Measurements from ENCODE around the gene GUCY2D.
A peak's percentile ranks its signal among the peaks of the same experiment; 100 is the strongest.

Gene GUCY2D

DNA sequence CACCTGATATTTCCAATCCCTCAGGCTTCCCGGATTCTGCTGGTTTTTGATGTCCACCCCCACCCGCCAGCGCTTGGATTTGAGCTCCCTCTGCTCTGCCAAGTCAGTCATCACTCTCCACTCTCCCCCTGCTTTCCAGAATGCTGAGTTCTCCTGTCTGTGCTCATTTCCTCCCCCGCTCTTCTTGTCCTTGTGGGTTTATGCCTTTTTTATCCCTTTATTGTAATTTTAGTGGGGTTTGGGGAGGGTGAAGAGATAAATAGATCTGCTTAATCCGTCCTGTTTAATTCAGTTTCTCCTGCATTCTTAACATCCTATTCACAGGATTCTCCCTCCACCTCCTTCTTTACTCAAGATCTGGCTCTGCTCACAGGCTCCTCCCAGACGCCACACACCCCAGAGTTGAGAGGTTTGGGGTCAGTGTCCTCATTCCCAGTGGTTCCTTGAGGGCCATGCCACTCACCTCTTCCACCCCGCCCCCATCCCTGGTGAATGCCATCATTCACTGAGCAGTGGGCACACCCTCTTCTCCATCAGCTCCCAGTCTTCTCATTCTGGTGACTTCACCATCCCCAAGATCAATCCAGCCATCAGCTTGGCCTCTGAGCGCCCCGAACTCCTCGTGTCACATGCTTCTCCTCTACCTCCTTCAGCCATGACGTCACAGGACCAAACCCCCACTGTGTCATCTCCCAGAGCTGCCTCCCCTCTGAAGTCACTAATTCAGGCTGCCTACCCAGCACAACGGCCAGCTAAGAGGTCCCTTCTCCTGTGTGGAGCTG lies 15.1 kb upstream of the GUCY2D start:
- no peak overlapping the region for H3K27ac ChIP-seq
- H3K9ac ChIP-seq (ENCODE audit: insufficient read length), result no peak overlapping the region
- DNase-seq (ENCODE audit: low read depth, low spot score), result no peak
- no peaks in the 10 kb centered on the region for H3K36me3 ChIP-seq (ENCODE audit: insufficient read depth, low read length)
- TF ChIP-seq POLR2AphosphoS5 (IDR thresholded peaks at IDR 0.05; ENCODE audit: borderline replicate concordance, low read depth, low read length), result no peak
- no peak for TF ChIP-seq EZH2 (IDR thresholded peaks at IDR 0.05)
- TF ChIP-seq FOXP2 (optimal IDR thresholded peaks at IDR 0.05; ENCODE audit: control extremely low read depth, extremely low read length, insufficient read depth), result no peak
- no peak overlapping the region for H3K4me3 ChIP-seq
- no peaks in the 10 kb centered on the region for H3K9me3 ChIP-seq (ENCODE audit: low read depth, low read length)

DNA sequence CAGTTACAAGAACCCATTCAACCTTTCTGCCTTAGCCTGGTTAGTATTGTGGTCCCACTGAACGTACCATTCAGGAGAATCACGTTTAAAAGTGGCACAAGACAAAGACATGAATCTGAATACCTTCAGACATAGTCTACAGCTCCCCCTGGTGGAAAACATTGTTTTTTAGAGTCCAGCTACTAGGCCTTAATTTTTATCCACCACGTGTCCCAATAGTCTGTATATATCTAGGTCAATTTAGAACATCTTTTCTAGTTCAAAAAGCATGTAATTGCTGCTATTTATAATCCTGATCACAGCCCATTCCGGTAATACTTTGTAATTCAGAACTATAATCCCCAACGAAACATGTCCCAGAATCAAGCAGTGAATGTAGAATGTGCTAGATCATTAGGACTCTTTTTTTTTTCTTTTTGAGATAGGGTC lies 13.7 kb upstream of the GUCY2D start:
- H3K9ac ChIP-seq (ENCODE audit: insufficient read length), result peak overlapping the region; percentile 45
- peak; percentile 64 for DNase-seq (ENCODE audit: low read depth, low spot score)
- H3K9me3 ChIP-seq (ENCODE audit: low read depth, low read length), result no peaks in the 10 kb centered on the region
- TF ChIP-seq POLR2AphosphoS5 (IDR thresholded peaks at IDR 0.05; ENCODE audit: borderline replicate concordance, low read depth, low read length), result no peak
- no peak for TF ChIP-seq EZH2 (IDR thresholded peaks at IDR 0.05)
- peak overlapping the region; percentile 74 for H3K27ac ChIP-seq
- H3K4me3 ChIP-seq, result no peak overlapping the region
- no peaks in the 10 kb centered on the region for H3K36me3 ChIP-seq (ENCODE audit: insufficient read depth, low read length)

DNA sequence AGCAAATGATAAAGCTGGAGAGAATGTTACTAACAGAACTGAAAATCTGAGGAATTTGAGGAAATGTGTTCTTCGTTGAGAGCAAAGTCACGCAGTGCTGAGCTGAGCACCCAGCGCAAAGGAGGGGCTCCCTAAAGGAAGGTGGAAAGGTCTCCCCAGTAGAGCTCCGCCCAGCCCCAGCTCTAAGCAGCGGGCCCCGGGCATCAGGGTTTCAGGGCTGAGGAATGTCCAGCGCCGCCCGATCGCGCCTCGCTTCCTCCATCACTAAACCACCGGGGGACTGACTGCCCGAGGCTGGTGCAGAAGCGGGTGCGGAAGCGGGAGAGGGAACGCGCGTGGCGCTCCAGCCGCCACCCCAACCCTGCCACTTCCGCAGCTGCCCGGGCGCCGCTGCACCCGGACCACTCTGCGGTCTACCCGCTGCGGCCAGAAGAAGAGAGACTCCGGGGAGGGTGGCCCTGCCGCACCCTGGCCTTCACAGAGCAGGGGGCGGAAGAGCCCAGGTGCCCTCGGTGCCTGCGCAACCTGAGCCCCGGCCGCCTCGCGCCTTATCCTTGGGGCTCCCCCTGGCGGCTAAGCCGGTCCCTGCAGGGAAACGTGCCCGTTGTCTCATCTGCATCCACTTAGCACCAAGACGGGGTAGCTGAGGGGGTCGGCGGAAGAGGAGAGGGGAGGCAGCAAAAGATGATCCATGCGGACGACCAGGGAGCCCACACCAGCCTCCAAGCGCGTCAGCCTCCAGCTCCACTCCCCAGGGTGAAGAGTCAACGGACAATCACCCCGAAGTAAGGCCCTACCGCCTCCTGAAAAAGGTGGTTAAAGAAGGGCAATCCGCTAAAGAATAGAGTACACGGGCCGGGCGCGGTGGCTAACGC lies 12.4 kb upstream of the GUCY2D start:
- Histone ChIP-seq H3K9me3 (ENCODE audit: low read depth, low read length) (no peaks in the 10 kb centered on the region), H3K36me3 (ENCODE audit: insufficient read depth, low read length) (no peaks in the 10 kb centered on the region), H3K9ac (ENCODE audit: insufficient read length) (peak overlapping the region; percentile 69), H3K27ac (no peak overlapping the region), H3K4me3 (peak overlapping the region; percentile 89)
- no peak for DNase-seq (ENCODE audit: low read depth, low spot score)
- TF ChIP-seq POLR2AphosphoS5 (IDR thresholded peaks at IDR 0.05; ENCODE audit: borderline replicate concordance, low read depth, low read length), result no peak
- no peak for TF ChIP-seq FOXP2 (optimal IDR thresholded peaks at IDR 0.05; ENCODE audit: control extremely low read depth, extremely low read length, insufficient read depth)
- TF ChIP-seq EZH2 (IDR thresholded peaks at IDR 0.05), result no peak

DNA sequence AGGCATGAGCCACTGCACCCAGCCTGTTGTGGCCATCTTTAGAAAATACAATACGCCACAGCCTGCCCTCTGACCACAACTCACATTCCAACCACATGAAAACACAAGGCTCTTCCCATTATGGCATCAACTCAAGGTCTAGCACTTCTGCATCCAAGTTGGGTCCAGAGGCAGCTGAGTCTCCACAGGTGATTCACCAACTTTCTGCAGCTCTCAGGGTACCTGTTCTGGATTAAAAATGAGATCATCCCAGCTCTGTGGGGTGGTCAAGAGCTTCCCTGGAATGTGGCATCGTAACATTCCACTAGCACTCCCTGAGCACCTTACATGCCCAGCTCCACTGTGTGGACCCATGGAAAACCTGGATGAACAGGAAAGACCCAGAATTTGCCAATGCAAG lies 9.9 kb upstream of the GUCY2D start:
- no peak for DNase-seq (ENCODE audit: low read depth, low spot score)
- H3K4me3 ChIP-seq, result no peak overlapping the region
- H3K27ac ChIP-seq, result no peak overlapping the region
- no peak overlapping the region for H3K9ac ChIP-seq (ENCODE audit: insufficient read length)
- no peaks in the 10 kb centered on the region for H3K36me3 ChIP-seq (ENCODE audit: insufficient read depth, low read length)
- no peaks in the 10 kb centered on the region for H3K9me3 ChIP-seq (ENCODE audit: low read depth, low read length)
- TF ChIP-seq EZH2 (IDR thresholded peaks at IDR 0.05) (no peak), FOXP2 (optimal IDR thresholded peaks at IDR 0.05; ENCODE audit: control extremely low read depth, extremely low read length, insufficient read depth) (no peak), POLR2AphosphoS5 (IDR thresholded peaks at IDR 0.05; ENCODE audit: borderline replicate concordance, low read depth, low read length) (no peak)

DNA sequence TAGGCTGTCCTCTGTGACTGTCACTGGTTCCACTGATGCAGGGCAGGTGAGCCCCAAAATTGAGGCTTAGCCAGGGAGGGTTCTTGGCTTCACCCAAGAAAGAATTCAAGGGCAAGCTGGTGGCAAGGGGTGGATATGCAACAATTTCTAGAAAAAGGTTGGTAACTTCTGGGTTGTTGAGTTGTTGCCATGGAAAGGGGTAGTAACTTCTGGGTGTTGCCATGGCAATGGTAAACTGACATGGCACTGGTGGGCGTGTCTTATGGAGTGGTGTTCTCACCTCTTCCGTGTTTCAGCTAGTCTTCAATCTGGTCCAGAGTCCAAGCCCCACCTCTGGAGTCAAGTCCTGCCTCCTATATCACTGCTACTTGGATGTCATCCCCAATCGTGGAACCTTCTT lies 9.5 kb upstream of the GUCY2D start:
- Histone ChIP-seq H3K9ac (ENCODE audit: insufficient read length) (no peak overlapping the region), H3K4me3 (no peak overlapping the region), H3K27ac (no peak overlapping the region), H3K9me3 (ENCODE audit: low read depth, low read length) (no peaks in the 10 kb centered on the region), H3K36me3 (ENCODE audit: insufficient read depth, low read length) (no peaks in the 10 kb centered on the region)
- DNase-seq (ENCODE audit: low read depth, low spot score), result no peak
- TF ChIP-seq EZH2 (IDR thresholded peaks at IDR 0.05) (no peak), POLR2AphosphoS5 (IDR thresholded peaks at IDR 0.05; ENCODE audit: borderline replicate concordance, low read depth, low read length) (no peak), FOXP2 (optimal IDR thresholded peaks at IDR 0.05; ENCODE audit: control extremely low read depth, extremely low read length, insufficient read depth) (no peak)

DNA sequence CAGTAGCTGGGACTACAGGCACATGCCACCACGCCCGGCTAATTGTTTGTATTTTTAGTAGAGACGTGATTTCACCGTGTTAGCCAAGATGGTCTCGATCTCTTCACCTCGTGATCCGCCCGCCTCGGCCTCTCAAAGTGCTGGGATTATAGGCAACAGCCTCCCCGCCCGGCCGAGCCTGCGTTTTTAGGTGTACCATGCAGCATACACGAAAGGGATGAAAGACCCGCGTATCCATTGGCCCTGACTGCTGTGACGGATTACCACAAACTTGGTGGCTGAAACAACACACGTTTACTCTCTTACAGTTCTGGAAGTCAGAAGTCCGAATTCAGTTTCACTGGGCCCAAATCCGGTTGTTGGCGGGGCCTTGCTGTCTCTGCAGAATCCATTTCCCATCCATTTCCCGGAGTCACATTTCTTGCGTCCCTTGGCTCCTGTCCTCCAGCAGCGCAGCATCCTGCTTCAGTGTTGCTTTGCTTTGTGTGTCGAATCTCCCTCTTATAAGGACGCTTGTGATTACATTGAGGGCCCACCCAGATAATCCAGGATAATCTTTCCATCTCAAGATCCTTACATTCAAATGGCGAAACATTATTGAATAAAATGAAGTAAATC lies 8.3 kb upstream of the GUCY2D start:
- H3K36me3 ChIP-seq (ENCODE audit: insufficient read depth, low read length), result no peaks in the 10 kb centered on the region
- H3K27ac ChIP-seq, result no peak overlapping the region
- H3K9me3 ChIP-seq (ENCODE audit: low read depth, low read length), result no peaks in the 10 kb centered on the region
- TF ChIP-seq FOXP2 (optimal IDR thresholded peaks at IDR 0.05; ENCODE audit: control extremely low read depth, extremely low read length, insufficient read depth) (no peak), EZH2 (IDR thresholded peaks at IDR 0.05) (no peak), POLR2AphosphoS5 (IDR thresholded peaks at IDR 0.05; ENCODE audit: borderline replicate concordance, low read depth, low read length) (no peak)
- H3K4me3 ChIP-seq, result no peak overlapping the region
- DNase-seq (ENCODE audit: low read depth, low spot score), result no peak
- H3K9ac ChIP-seq (ENCODE audit: insufficient read length), result no peak overlapping the region

DNA sequence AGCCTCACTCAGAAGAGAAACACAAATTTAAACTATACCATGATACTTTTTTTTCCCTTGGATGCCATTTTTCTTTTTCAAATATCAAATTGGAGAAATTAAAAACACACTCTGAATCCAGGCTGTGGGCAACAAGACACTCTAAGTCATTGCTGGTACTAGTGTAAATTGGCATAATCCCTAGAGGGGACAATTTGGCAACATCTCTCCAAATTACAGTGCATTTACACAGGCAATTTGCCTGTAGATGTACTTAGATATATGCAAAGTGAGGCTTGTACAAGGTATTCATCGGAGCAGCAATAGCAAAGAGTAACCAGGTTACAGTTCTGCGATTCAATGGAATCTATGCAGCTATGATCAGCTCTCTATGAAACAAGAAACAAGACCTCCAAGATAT lies 6.7 kb upstream of the GUCY2D start:
- Histone ChIP-seq H3K9me3 (ENCODE audit: low read depth, low read length) (no peaks in the 10 kb centered on the region), H3K9ac (ENCODE audit: insufficient read length) (no peak overlapping the region), H3K4me3 (no peak overlapping the region), H3K36me3 (ENCODE audit: insufficient read depth, low read length) (no peaks in the 10 kb centered on the region), H3K27ac (peak overlapping the region; percentile 5; the same call in 1 of the 2 replicates)
- DNase-seq (ENCODE audit: low read depth, low spot score), result no peak
- TF ChIP-seq FOXP2 (optimal IDR thresholded peaks at IDR 0.05; ENCODE audit: control extremely low read depth, extremely low read length, insufficient read depth), result no peak
- TF ChIP-seq EZH2 (IDR thresholded peaks at IDR 0.05), result no peak
- TF ChIP-seq POLR2AphosphoS5 (IDR thresholded peaks at IDR 0.05; ENCODE audit: borderline replicate concordance, low read depth, low read length), result no peak

DNA sequence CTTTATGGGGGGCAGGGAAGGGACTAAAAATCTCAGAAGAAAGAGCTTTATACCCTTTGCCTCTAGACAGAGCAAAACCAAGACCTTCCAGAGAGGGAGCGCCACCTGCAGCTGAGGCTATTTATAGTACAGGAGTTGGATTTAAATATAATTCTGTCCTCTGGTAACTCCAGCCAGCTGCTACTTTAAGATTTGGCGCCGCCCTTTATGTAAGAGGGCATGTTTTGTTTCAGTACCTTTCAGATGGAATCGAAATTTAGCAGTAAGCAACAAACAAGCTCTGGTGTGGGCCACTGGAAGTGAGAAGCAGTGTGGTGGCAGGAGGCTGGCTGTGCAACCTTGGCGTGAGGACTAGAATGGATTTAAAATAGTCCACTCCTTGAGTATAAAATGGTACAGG lies 5.2 kb upstream of the GUCY2D start:
- Histone ChIP-seq H3K9ac (ENCODE audit: insufficient read length) (no peak overlapping the region), H3K27ac (no peak overlapping the region), H3K36me3 (ENCODE audit: insufficient read depth, low read length) (no peaks in the 10 kb centered on the region), H3K9me3 (ENCODE audit: low read depth, low read length) (no peaks in the 10 kb centered on the region), H3K4me3 (no peak overlapping the region)
- no peak for DNase-seq (ENCODE audit: low read depth, low spot score)
- TF ChIP-seq EZH2 (IDR thresholded peaks at IDR 0.05) (no peak), FOXP2 (optimal IDR thresholded peaks at IDR 0.05; ENCODE audit: control extremely low read depth, extremely low read length, insufficient read depth) (no peak), POLR2AphosphoS5 (IDR thresholded peaks at IDR 0.05; ENCODE audit: borderline replicate concordance, low read depth, low read length) (no peak)

Data from SK-N-MC (cell line).